IMR-90 (cell line): ENCODE data around the gene ACACB. TPM values are rescaled to one million over a fixed set of nuclear protein-coding genes. Genes with fewer than 3 reads are reported as not detected.

Experiments used
- ATAC-seq: fragments of 200-7000 bp; cut with Tn5 transposase; 2 replicates; pipeline ENCODE4 v1.9.1; 2020; ENCODE audit warnings: low read depth, mild to moderate bottlenecking, moderate library complexity
- BruUV-seq: library from RNA; stranded (reverse); fragments of 400-500 nt; replicated peaks from 2 replicates; lab custom pipeline; 2021; lab: Mats Ljungman, UMichigan
- CTCF ChIA-PET: fragments of 300-600 bp; formaldehyde crosslinking; extraction: SDS; loops from one replicate; lab custom pipeline; 2021; ENCODE audit warnings: antibody characterized with exemption; lab: Yijun Ruan, JAX
- POLR2A ChIA-PET: fragments of 300-600 bp; sonication (Branson Sonifier 250); formaldehyde crosslinking; loops from one replicate; lab custom pipeline; 2022; ENCODE audit warnings: antibody characterized with exemption; ENCODE audit not compliant: unreplicated experiment; lab: Charles Lee
- DNase-seq: peaks from one replicate; pipeline ENCODE4 v3.0.0; 2013
- H2AFZ ChIP-seq: replicated peaks from 2 replicates; pipeline ENCODE3; 2013; ENCODE audit warnings: low read length, mild to moderate bottlenecking; ENCODE audit not compliant: poor library complexity
- H2AK5ac ChIP-seq: 2 replicates; pipeline ENCODE4 v1.6.1; 2013; ENCODE audit warnings: low read depth, low read length, inconsistent platforms
- H2AK9ac ChIP-seq: replicated peaks from 2 replicates; pipeline ENCODE3; 2013; ENCODE audit warnings: mild to moderate bottlenecking, low read depth, low read length, moderate library complexity; ENCODE audit not compliant: poor library complexity
- H2BK120ac ChIP-seq: 2 replicates; pipeline ENCODE4 v1.6.1; 2013; ENCODE audit warnings: low read depth, low read length, inconsistent platforms
- H2BK15ac ChIP-seq: 3 replicates; pipeline ENCODE4 v1.6.1; 2013; ENCODE audit warnings: low read depth, low read length, inconsistent platforms
- H2BK20ac ChIP-seq: 2 replicates; pipeline ENCODE4 v1.6.1; 2013; ENCODE audit warnings: low read depth, mild to moderate bottlenecking, inconsistent platforms, low read length, moderate library complexity
- H2BK5ac ChIP-seq: 2 replicates; pipeline ENCODE4 v1.6.1; 2013; ENCODE audit warnings: mild to moderate bottlenecking, low read depth, low read length, inconsistent platforms; ENCODE audit not compliant: poor library complexity, severe bottlenecking
- H3K14ac ChIP-seq: replicated peaks from 2 replicates; pipeline ENCODE4 v1.6.1; 2013; ENCODE audit warnings: low read depth, low read length, inconsistent platforms
- H3K18ac ChIP-seq: 2 replicates; pipeline ENCODE4 v1.6.1; 2013; ENCODE audit warnings: low read depth, low read length, control low read depth
- H3K23ac ChIP-seq: 2 replicates; pipeline ENCODE4 v1.6.1; 2013; ENCODE audit warnings: low read depth, low read length, inconsistent platforms
- H3K27ac ChIP-seq: 2 replicates; pipeline ENCODE4 v1.5.1; 2013; ENCODE audit warnings: mild to moderate bottlenecking, control low read depth, low read length; ENCODE audit not compliant: insufficient read depth
- H3K27me3 ChIP-seq: 2 replicates; pipeline ENCODE4 v1.6.1; 2013; ENCODE audit warnings: low read length; ENCODE audit not compliant: control insufficient read depth, insufficient read depth
- H3K36me3 ChIP-seq: 2 replicates; pipeline ENCODE4 v1.6.1; 2013; ENCODE audit warnings: low read length, mixed read lengths; ENCODE audit not compliant: control insufficient read depth, insufficient read depth
- H3K4ac ChIP-seq: 2 replicates; pipeline ENCODE4 v1.6.1; 2013; ENCODE audit warnings: low read depth, low read length, inconsistent platforms
- H3K4me1 ChIP-seq: 2 replicates; pipeline ENCODE4 v1.6.1; 2013; ENCODE audit warnings: low read length, mixed read lengths; ENCODE audit not compliant: control insufficient read depth, insufficient read depth
- H3K4me2 ChIP-seq: 2 replicates; pipeline ENCODE4 v1.6.1; 2013; ENCODE audit warnings: low read depth, mild to moderate bottlenecking, control low read depth, low read length, moderate library complexity
- H3K4me3 ChIP-seq: 2 replicates; pipeline ENCODE4 v1.5.1; 2013; ENCODE audit warnings: low read depth, mild to moderate bottlenecking, control low read depth, low read length, moderate library complexity; ENCODE audit not compliant: insufficient read depth
- H3K56ac ChIP-seq: 2 replicates; pipeline ENCODE4 v1.6.1; 2013; ENCODE audit warnings: low read length, inconsistent platforms; ENCODE audit not compliant: insufficient read depth; ENCODE audit errors: extremely low read depth
- H3K79me1 ChIP-seq, 2 experiments: 2 replicates each; pipeline ENCODE4 v1.6.1; 2013; ENCODE audit warnings: low read length in 2 of 2, inconsistent platforms in 1 of 2, low read depth in 1 of 2
- H3K9ac ChIP-seq: 2 replicates; pipeline ENCODE4 v1.6.1; 2013; ENCODE audit warnings: low read depth, low read length, control low read depth
- H3K9me1 ChIP-seq: 2 replicates; pipeline ENCODE4 v1.6.1; 2013; ENCODE audit warnings: low read length, inconsistent platforms; ENCODE audit not compliant: insufficient read depth
- H3K9me3 ChIP-seq: 2 replicates; pipeline ENCODE4 v1.6.1; 2013; ENCODE audit warnings: low read length; ENCODE audit not compliant: control insufficient read depth, insufficient read depth
- H4K20me1 ChIP-seq: 2 replicates; pipeline ENCODE4 v1.6.1; 2013; ENCODE audit warnings: low read length, inconsistent platforms; ENCODE audit not compliant: insufficient read depth
- H4K5ac ChIP-seq: 2 replicates; pipeline ENCODE4 v1.6.1; 2013; ENCODE audit warnings: mild to moderate bottlenecking, low read depth, low read length, control low read depth
- H4K8ac ChIP-seq, 2 experiments: 2 replicates each; pipeline ENCODE4 v1.6.1; 2013; ENCODE audit warnings: low read depth in 2 of 2, low read length in 2 of 2, control low read depth in 1 of 2, inconsistent platforms in 1 of 2
- H4K91ac ChIP-seq: 2 replicates; pipeline ENCODE4 v1.6.1; 2013; ENCODE audit warnings: low read depth, low read length, inconsistent platforms; ENCODE audit not compliant: insufficient read depth
- RCOR1 ChIP-seq: IDR thresholded peaks from 2 replicates; pipeline ENCODE4 v1.6.1; 2012; ENCODE audit warnings: mild to moderate bottlenecking, low read length, improper control_type of control experiment; ENCODE audit not compliant: insufficient replicate concordance
- SMC3 ChIP-seq: fragments of 150-350 bp; IDR thresholded peaks from 2 replicates; pipeline ENCODE4 v1.6.1; 2016; ENCODE audit warnings: low read depth, mild to moderate bottlenecking, antibody characterized with exemption, low read length, moderate library complexity
- WGBS, 2 experiments: methylation state at CpG; one replicate each; pipeline versions ENCODE4 v1.1.5 to v1.1.7; 2013; ENCODE audit warnings: missing lambda C conversion rate in 2 of 2; ENCODE audit not compliant: insufficient read length in 1 of 2; ENCODE audit errors: extremely low coverage in 2 of 2; 5-methylcytosine and 5-hydroxymethylcytosine counted together
- dilution Hi-C: fragments of 300-500 bp; cut with HindIII; formaldehyde crosslinking; loops from one replicate; pipeline ENCODE4 v1.14.3; 2018; ENCODE audit warnings: low sequenced_read_pairs; ENCODE audit not compliant: unreplicated experiment
- in situ Hi-C: fragments of 300-500 bp; cut with MboI; formaldehyde crosslinking; loops from 3 replicates; pipeline ENCODE4 v1.14.3; 2019; ENCODE audit warnings: low sequenced_read_pairs, inconsistent platforms, mixed read lengths
- intact Hi-C: fragments of 100-400 bp; cut with micrococcal nuclease; formaldehyde crosslinking; loops from 2 replicates; pipeline ENCODE4 v1.10.0; 2022
- polyA plus RNA-seq, 3 experiments: library from polyadenylated mRNA; depleted of rRNA; stranded (reverse); fragments of >200 nt; gene quantifications; 2 replicates each; pipeline ENCODE4 v1.2.3, GENCODE V29; 2012; ENCODE audit warnings: low replicate concordance in 1 of 3
- total RNA-seq: library from RNA; depleted of rRNA; stranded (reverse); fragments of >200 nt; gene quantifications from 2 replicates; pipeline ENCODE4 v1.2.3, GENCODE V29; 2012

The ACACB gene
- total and polyA plus RNA-seq, 2 of the 4 experiments (the other 2 are of a cell fraction): 2.0 to 2.1 TPM

DNA sequence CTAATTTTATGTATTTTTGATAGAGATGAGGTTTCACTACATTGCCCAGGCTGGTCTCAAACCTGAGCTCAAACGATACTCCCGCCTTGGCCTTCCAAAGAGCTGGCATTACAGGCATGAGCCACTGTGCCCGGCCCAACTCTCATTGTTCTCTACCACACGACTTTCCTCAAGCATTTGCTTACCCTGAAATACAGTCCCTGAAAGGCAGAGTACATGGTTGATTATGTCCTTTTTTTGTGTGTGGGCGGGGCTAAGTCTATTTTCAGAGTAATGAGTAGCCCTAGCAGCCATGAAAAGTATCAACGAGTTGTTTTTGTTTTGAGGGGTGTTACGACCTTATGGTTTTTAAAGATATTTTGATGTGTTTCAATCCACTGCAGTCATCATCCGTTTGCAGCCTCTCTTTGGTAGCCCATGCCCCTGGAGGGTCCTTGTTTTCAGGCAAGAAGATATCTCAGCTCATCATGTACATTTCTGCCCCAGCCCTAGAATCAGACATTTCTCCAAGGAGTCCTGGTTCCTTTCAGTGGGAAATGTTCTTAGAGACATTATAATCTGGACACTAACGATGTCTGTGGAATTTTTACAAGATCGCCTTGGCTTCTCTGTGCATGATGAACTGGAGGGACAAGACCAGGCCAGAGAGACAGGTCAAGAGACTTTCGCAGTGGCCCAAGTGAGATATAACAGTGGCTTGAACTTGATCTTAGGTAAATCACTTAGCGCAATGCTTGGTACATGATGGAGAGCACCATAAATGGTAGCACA is 8.7 kb downstream of the ACACB start:
- POLR2A ChIA-PET: interaction anchor here (0.6 kb wide), 1 partner anchor 343 kb away, joined by 3 read pairs; no protein-coding TSS in a partner anchor

More for the DNA sequence above, 8.7 kb downstream of the ACACB start:
- Histone ChIP-seq H4K8ac (no peak overlapping the region), H2AK5ac (no peak overlapping the region), H3K36me3 (no peaks in the 10 kb centered on the region), H3K9ac (no peak overlapping the region), H3K27me3 (peaks cover 6% of the 10 kb centered on the region), H3K9me1 (no peaks in the 10 kb centered on the region), H3K9me3 (no peaks in the 10 kb centered on the region), H3K14ac (no peak overlapping the region), H4K91ac (no peak overlapping the region), H4K5ac (no peak overlapping the region), H2AFZ (no peak overlapping the region), H2BK120ac (no peak overlapping the region), H4K20me1 (no peaks in the 10 kb centered on the region), H2BK20ac (no peak overlapping the region), H3K79me1 (no peaks in the 10 kb centered on the region), H3K56ac (no peak overlapping the region), H3K4me2 (no peak overlapping the region), H3K4me3 (no peak overlapping the region), H3K4ac (no peak overlapping the region), H3K27ac (no peak overlapping the region), H3K18ac (no peak overlapping the region), H2BK15ac (no peak overlapping the region), H2AK9ac (no peak overlapping the region), H3K4me1 (no peaks in the 10 kb centered on the region; the same call in 1 of the 2 replicates), H3K23ac (no peak overlapping the region), H2BK5ac (no peak overlapping the region)
- ATAC-seq (no peak), DNase-seq (no peak)
- intact Hi-C loops (no loop called here), in situ Hi-C loops (no loop called here), dilution Hi-C loops (no loop called here)
- CTCF ChIA-PET: no interaction called here
- no TSS peak for BruUV-seq
- WGBS, 2 experiments: 91% methylated on average over 4 of the region's 12 CpGs; no CpG with 5 or more reads in 1 of the 2 experiments
- TF ChIP-seq RCOR1: no peak
- TF ChIP-seq SMC3: no peak
